Measurements from ENCODE around the gene CRYBB1. TPM values are rescaled to one million over a fixed set of nuclear protein-coding genes. Genes with fewer than 3 reads are reported as not detected.

Gene CRYBB1
- 1 to 10 TPM in 1 of 4 donors, under 1 TPM in 1, not detected in 2; 0.55 to 4.1 TPM for total RNA-seq

GRCh38 chr22:26617271-26618199 is at the start of gene CRYBB1:
CRYBB1 (minus strand) TSS chr22:26618027; CDS start chr22:26616319, 1,708 bp downstream.
- no peaks in the 10 kb centered on the region for H3K27me3 ChIP-seq
- no peaks in the 10 kb centered on the region for H3K36me3 ChIP-seq
- intact Hi-C loops (cut with DNase I; ENCODE audit: low total_unique reads): no loop called here
- peak within 1 kb of the TSS in 1 of 2 donors; percentile 12 for H3K27ac ChIP-seq
- no peaks in the 10 kb centered on the region for H3K9me3 ChIP-seq
- H3K4me3 ChIP-seq: no peak within 1 kb of the TSS
- TF ChIP-seq POLR2A (IDR thresholded peaks at IDR 0.05): no peak
- TF ChIP-seq, protein P1, sequence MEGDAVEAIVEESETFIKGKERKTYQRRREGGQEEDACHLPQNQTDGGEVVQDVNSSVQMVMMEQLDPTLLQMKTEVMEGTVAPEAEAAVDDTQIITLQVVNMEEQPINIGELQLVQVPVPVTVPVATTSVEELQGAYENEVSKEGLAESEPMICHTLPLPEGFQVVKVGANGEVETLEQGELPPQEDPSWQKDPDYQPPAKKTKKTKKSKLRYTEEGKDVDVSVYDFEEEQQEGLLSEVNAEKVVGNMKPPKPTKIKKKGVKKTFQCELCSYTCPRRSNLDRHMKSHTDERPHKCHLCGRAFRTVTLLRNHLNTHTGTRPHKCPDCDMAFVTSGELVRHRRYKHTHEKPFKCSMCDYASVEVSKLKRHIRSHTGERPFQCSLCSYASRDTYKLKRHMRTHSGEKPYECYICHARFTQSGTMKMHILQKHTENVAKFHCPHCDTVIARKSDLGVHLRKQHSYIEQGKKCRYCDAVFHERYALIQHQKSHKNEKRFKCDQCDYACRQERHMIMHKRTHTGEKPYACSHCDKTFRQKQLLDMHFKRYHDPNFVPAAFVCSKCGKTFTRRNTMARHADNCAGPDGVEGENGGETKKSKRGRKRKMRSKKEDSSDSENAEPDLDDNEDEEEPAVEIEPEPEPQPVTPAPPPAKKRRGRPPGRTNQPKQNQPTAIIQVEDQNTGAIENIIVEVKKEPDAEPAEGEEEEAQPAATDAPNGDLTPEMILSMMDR (IDR thresholded peaks at IDR 0.05): no peak
- no peak for DNase-seq
- no peaks in the 10 kb centered on the region for H3K4me1 ChIP-seq

GRCh38 chr22:26667140-26667539 is 49.3 kb upstream of the CRYBB1 start:
- no peaks in the 10 kb centered on the region for H3K36me3 ChIP-seq
- no peaks in the 10 kb centered on the region for H3K9me3 ChIP-seq
- DNase-seq: no peak
- H3K4me3 ChIP-seq: no peak overlapping the region
- TF ChIP-seq POLR2A (IDR thresholded peaks at IDR 0.05): no peak
- TF ChIP-seq, protein P1 (IDR thresholded peaks at IDR 0.05): no peak
- H3K4me1 ChIP-seq: no peaks in the 10 kb centered on the region
- H3K27ac ChIP-seq: no peak overlapping the region
- H3K27me3 ChIP-seq: no peaks in the 10 kb centered on the region
- intact Hi-C loops (cut with DNase I; ENCODE audit: low total_unique reads): no loop called here

DNA sequence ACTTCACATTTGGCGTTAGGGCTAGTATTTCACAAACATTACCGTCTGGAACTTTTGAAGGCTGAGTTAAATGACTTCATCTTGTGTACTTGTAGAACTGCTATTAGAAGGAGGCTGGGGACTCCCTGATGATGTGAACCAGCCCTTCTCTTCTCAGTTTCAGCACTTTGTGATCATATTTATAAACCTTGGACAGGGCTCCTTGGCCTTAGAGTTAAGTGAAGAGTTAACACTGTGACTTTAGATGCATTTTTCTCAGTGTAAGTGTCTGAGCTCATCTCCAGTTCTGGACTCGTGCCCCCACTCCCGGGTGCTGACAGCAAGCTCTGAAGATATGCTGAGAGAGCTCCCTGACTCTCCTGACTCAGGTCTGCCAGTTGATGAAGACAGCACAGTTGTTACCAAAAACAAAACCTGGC is 48.0 kb upstream of the CRYBB1 start:
- intact Hi-C loops (cut with DNase I; ENCODE audit: low total_unique reads): no loop called here
- Histone ChIP-seq H3K9me3 (no peaks in the 10 kb centered on the region), H3K27ac (no peak overlapping the region), H3K4me3 (no peak overlapping the region), H3K36me3 (no peaks in the 10 kb centered on the region), H3K27me3 (no peaks in the 10 kb centered on the region), H3K4me1 (no peaks in the 10 kb centered on the region)
- no peak for DNase-seq
- no peak for TF ChIP-seq POLR2A (IDR thresholded peaks at IDR 0.05)
- TF ChIP-seq, protein P1 (IDR thresholded peaks at IDR 0.05): peak in 2 of 4 experiments; percentile 1 to 3

DNA sequence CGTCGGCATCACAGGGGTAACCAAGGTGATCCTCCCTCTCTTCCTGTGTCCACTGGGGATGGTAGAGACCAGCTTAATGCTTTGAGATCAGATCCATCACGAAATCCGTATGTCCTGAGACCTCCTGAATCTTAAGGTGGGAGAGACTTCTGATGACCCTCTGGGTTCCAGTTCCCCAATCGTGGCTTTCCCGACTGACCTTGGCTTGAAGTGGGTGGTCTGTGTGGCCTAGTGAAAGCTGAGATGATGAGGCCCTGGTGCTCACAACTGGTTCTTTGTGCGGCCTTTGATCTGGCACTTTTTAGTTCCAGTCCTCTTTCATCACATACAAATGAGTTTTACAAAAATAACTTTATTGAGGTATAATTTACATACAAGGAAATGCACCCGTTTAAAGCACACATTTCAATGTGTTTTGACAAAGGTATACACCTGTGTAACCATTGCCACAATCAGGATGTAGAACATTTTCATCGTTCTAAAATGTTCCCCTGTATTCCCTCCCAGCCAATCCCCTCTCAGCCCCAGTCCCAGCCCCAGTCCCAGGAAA is 45.6 kb upstream of the CRYBB1 start:
- Histone ChIP-seq H3K27me3 (peaks cover 0 to 6% of the 10 kb centered on the region in 2 donors), H3K4me1 (peaks cover 0 to under 1% of the 10 kb centered on the region in 2 donors), H3K27ac (no peak overlapping the region), H3K4me3 (no peak overlapping the region), H3K9me3 (no peaks in the 10 kb centered on the region), H3K36me3 (no peaks in the 10 kb centered on the region)
- DNase-seq: no peak
- no peak for TF ChIP-seq POLR2A (IDR thresholded peaks at IDR 0.05)
- TF ChIP-seq, protein P1 (IDR thresholded peaks at IDR 0.05): no peak
- intact Hi-C loops (cut with DNase I; ENCODE audit: low total_unique reads): no loop called here

- Histone ChIP-seq H3K4me1 (peaks cover 2 to 5% of the 10 kb centered on the region in 2 donors), H3K4me3 (no peak overlapping the region), H3K27ac (no peak overlapping the region), H3K9me3 (no peaks in the 10 kb centered on the region), H3K27me3 (peaks cover 9 to 17% of the 10 kb centered on the region in 2 donors), H3K36me3 (no peaks in the 10 kb centered on the region)
- intact Hi-C loops (cut with DNase I; ENCODE audit: low total_unique reads): no loop called here
- TF ChIP-seq, protein P1 (IDR thresholded peaks at IDR 0.05): no peak
- no peak for TF ChIP-seq POLR2A (IDR thresholded peaks at IDR 0.05)
- DNase-seq: no peak
These were observed 44.3 kb upstream of the CRYBB1 start for GRCh38 chr22:26662160-26662559.

Measured in uterus (tissue), 4 donors.